Astrocyte (in vitro differentiated cells and primary cell): Measurements from ENCODE around the gene PADI3. TPM values are rescaled to one million over a fixed set of nuclear protein-coding genes. Genes with fewer than 3 reads are reported as not detected.

ENCODE experiments used
- DNase-seq: peaks from one replicate; pipeline ENCODE4 v3.0.0-alpha.2; 2010; ENCODE audit warnings: low read depth
- FAIRE-seq: peaks from 2 replicates; lab custom pipeline; 2011; peaks lifted over from hg19 to GRCh38; lab: Jason Lieb, UNC
- H2AFZ ChIP-seq: 2 replicates; pipeline ENCODE4 v1.6.0; 2012; ENCODE audit warnings: low read depth, low read length, inconsistent platforms
- H3K27ac ChIP-seq: 2 replicates; pipeline ENCODE4 v1.5.1; 2011; ENCODE audit warnings: low read depth, low read length, inconsistent platforms
- H3K27me3 ChIP-seq: 2 replicates; pipeline ENCODE4 v1.6.0; 2011; ENCODE audit warnings: low read length, inconsistent platforms; ENCODE audit not compliant: insufficient read depth
- H3K36me3 ChIP-seq: 2 replicates; pipeline ENCODE4 v1.5.1; 2011; ENCODE audit warnings: low read length, inconsistent platforms; ENCODE audit not compliant: insufficient read depth
- H3K4me1 ChIP-seq: 2 replicates; pipeline ENCODE4 v1.5.1; 2011; ENCODE audit warnings: low read length, inconsistent platforms; ENCODE audit not compliant: insufficient read depth
- H3K4me2 ChIP-seq: 2 replicates; pipeline ENCODE4 v1.6.0; 2012; ENCODE audit warnings: low read length, inconsistent platforms
- H3K4me3 ChIP-seq: 2 replicates; pipeline ENCODE4 v1.5.1; 2011; ENCODE audit warnings: low read depth, mild to moderate bottlenecking, low read length, inconsistent platforms; ENCODE audit not compliant: insufficient read depth
- H3K79me2 ChIP-seq: 2 replicates; pipeline ENCODE4 v1.6.0; 2012; ENCODE audit warnings: mild to moderate bottlenecking, low read length, inconsistent platforms; ENCODE audit not compliant: insufficient read depth
- H3K9ac ChIP-seq: 2 replicates; pipeline ENCODE4 v1.6.0; 2012; ENCODE audit warnings: mild to moderate bottlenecking, low read length, inconsistent platforms
- H3K9me3 ChIP-seq: 2 replicates; pipeline ENCODE4 v1.5.1; 2012; ENCODE audit warnings: low read depth, mild to moderate bottlenecking, low read length, inconsistent platforms; ENCODE audit not compliant: insufficient read depth
- H4K20me1 ChIP-seq: 2 replicates; pipeline ENCODE4 v1.6.0; 2012; ENCODE audit warnings: low read length, inconsistent platforms; ENCODE audit not compliant: insufficient read depth
- H3K27ac Mint-ChIP-seq: one replicate; pipeline ENCODE4 v1.8.0; 2021; ENCODE audit warnings: mild to moderate bottlenecking, mixed read lengths; ENCODE audit not compliant: unreplicated experiment
- H3K27me3 Mint-ChIP-seq: one replicate; pipeline ENCODE4 v1.8.0; 2021; ENCODE audit warnings: low read depth, mixed read lengths; ENCODE audit not compliant: unreplicated experiment
- H3K36me3 Mint-ChIP-seq: one replicate; pipeline ENCODE4 v1.8.0; 2021; ENCODE audit warnings: low read depth, mixed read lengths; ENCODE audit not compliant: unreplicated experiment
- H3K4me1 Mint-ChIP-seq: one replicate; pipeline ENCODE4 v1.8.0; 2021; ENCODE audit warnings: low read depth, mixed read lengths; ENCODE audit not compliant: unreplicated experiment
- H3K4me3 Mint-ChIP-seq: one replicate; pipeline ENCODE4 v1.8.0; 2021; ENCODE audit warnings: mild to moderate bottlenecking, moderate library complexity, mixed read lengths; ENCODE audit not compliant: unreplicated experiment
- H3K9me3 Mint-ChIP-seq: one replicate; pipeline ENCODE4 v1.8.0; 2021; ENCODE audit warnings: mild to moderate bottlenecking, mixed read lengths; ENCODE audit not compliant: unreplicated experiment
- EZH2 ChIP-seq: IDR thresholded peaks from 2 replicates; pipeline ENCODE4 v1.6.1; 2012; ENCODE audit warnings: mild to moderate bottlenecking, low read length, inconsistent platforms; ENCODE audit not compliant: insufficient read depth
- total RNA-seq: library from RNA; stranded (reverse); gene quantifications from 2 replicates; pipeline ENCODE4 v1.2.1, GENCODE V29; 2021
- TF ChIP-seq, protein P1 (sequence below): IDR thresholded peaks from 2 replicates; pipeline ENCODE4 v1.5.1; 2011; ENCODE audit warnings: low read depth, mild to moderate bottlenecking, inconsistent platforms, low read length, moderate library complexity; ENCODE audit not compliant: insufficient read depth

The PADI3 gene
- total RNA-seq, 1 donor from 2014 or later = 0.09 TPM

DNA sequence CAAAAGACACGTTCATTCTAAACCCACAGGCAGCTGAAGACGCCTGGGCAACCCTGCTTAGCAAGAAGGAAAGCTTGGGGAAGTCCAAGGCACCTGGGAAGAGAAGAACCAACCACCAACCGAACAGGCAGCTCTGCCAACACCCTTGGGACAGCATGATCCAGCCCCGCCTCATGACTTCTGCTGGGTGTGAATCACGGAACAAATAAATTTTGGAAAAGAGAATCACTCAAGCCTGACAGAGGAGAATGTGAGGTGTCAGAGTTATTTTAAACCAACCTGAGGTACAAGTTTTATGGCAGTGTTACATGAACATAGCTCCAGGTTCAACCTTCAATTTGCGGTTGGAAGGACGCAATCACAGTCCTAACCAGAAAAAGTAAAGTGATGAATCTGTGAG lies 49.1 kb downstream of the PADI3 start:
- H3K36me3 Mint-ChIP-seq = no peaks in the 10 kb centered on the region
- no peak for TF ChIP-seq EZH2
- TF ChIP-seq, protein P1, sequence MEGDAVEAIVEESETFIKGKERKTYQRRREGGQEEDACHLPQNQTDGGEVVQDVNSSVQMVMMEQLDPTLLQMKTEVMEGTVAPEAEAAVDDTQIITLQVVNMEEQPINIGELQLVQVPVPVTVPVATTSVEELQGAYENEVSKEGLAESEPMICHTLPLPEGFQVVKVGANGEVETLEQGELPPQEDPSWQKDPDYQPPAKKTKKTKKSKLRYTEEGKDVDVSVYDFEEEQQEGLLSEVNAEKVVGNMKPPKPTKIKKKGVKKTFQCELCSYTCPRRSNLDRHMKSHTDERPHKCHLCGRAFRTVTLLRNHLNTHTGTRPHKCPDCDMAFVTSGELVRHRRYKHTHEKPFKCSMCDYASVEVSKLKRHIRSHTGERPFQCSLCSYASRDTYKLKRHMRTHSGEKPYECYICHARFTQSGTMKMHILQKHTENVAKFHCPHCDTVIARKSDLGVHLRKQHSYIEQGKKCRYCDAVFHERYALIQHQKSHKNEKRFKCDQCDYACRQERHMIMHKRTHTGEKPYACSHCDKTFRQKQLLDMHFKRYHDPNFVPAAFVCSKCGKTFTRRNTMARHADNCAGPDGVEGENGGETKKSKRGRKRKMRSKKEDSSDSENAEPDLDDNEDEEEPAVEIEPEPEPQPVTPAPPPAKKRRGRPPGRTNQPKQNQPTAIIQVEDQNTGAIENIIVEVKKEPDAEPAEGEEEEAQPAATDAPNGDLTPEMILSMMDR = no peak
- peaks cover 5% of the 10 kb centered on the region for H3K27me3 ChIP-seq
- H2AFZ ChIP-seq = no peak overlapping the region
- H3K4me1 Mint-ChIP-seq = no peaks in the 10 kb centered on the region
- no peak overlapping the region for H3K27ac Mint-ChIP-seq
- H3K27ac ChIP-seq = no peak overlapping the region
- peaks cover 29% of the 10 kb centered on the region for H3K27me3 Mint-ChIP-seq
- FAIRE-seq (no peak), DNase-seq (no peak)
- H3K4me2 ChIP-seq = no peak overlapping the region
- no peaks in the 10 kb centered on the region for H3K4me1 ChIP-seq
- no peak overlapping the region for H3K4me3 Mint-ChIP-seq
- H3K9me3 Mint-ChIP-seq = peaks cover 17% of the 10 kb centered on the region
- no peak overlapping the region for H3K4me3 ChIP-seq
- no peaks in the 10 kb centered on the region for H3K36me3 ChIP-seq
- H3K9me3 ChIP-seq = no peaks in the 10 kb centered on the region
- H3K79me2 ChIP-seq = no peaks in the 10 kb centered on the region
- no peaks in the 10 kb centered on the region for H4K20me1 ChIP-seq
- H3K9ac ChIP-seq = no peak overlapping the region

DNA sequence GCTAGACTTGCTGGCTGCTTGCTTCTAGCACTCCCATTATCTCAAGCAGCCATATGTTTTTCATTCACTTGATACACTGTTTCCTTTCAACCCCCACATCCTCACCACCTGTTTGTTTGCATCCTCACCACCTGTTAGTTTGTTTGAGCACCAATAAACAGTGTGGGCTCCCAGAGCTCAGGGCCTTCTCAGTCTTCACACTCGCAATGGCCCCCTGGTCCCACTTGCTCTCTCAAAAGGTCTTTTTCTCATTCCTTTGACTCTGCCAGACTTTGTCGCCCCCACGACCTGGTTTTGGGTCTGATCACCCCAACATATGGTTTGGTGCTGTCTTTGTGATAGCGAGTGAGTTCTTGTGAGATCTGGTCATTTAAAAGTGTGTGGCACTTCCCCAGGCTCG lies 52.9 kb downstream of the PADI3 start:
- Histone ChIP-seq H3K27ac (no peak overlapping the region), H3K4me1 (no peaks in the 10 kb centered on the region), H3K4me2 (no peak overlapping the region), H3K36me3 (no peaks in the 10 kb centered on the region), H3K4me3 (no peak overlapping the region), H4K20me1 (no peaks in the 10 kb centered on the region), H2AFZ (no peak overlapping the region), H3K9ac (no peak overlapping the region), H3K9me3 (no peaks in the 10 kb centered on the region), H3K79me2 (no peaks in the 10 kb centered on the region), H3K27me3 (no peaks in the 10 kb centered on the region)
- Mint-ChIP-seq H3K27ac (no peak overlapping the region), H3K4me3 (no peak overlapping the region), H3K27me3 (peaks cover 13% of the 10 kb centered on the region), H3K36me3 (no peaks in the 10 kb centered on the region), H3K9me3 (peaks cover 17% of the 10 kb centered on the region), H3K4me1 (no peaks in the 10 kb centered on the region)
- TF ChIP-seq, protein P1 = no peak
- TF ChIP-seq EZH2 = no peak
- no peak for DNase-seq
- FAIRE-seq = no peak

DNA sequence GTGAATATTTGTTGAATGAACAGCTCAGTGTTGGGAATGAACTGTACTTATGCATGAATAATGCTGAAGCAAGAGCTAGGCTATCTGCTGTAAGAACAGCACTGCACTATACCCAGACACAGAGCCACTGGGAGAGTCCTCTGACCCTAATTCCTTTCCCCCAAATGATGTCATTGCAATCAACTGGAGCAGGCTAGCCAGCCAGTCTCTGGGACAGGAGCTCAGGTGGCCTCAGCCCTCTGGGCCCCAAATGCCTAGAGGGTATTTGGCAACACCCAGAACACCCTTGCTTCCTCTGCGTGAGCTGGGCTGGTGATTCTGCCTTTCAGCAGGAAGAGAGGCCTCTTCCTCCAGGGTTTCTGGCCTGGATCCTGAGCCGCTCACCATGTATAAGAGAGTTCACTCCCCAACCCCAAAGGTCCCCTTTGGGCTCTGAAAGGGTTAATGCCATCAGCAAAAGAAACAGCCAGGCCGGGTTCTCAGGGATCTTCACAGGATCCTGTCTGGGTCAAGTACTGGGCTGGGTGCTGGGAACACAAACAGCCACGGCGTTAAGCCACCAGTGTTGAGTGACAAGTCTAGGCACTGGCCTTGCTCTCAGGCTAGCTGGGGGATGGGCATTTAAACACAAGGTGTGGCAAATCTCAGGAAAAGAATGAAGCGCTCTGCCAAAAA lies 55.4 kb downstream of the PADI3 start:
- no peak for FAIRE-seq
- no peak overlapping the region for H3K4me3 ChIP-seq
- TF ChIP-seq EZH2 = no peak
- TF ChIP-seq, protein P1 = no peak
- no peaks in the 10 kb centered on the region for H3K9me3 ChIP-seq
- H3K27ac Mint-ChIP-seq = no peak overlapping the region
- no peaks in the 10 kb centered on the region for H3K27me3 ChIP-seq
- H3K36me3 ChIP-seq = no peaks in the 10 kb centered on the region
- no peak overlapping the region for H3K9ac ChIP-seq
- no peaks in the 10 kb centered on the region for H4K20me1 ChIP-seq
- no peaks in the 10 kb centered on the region for H3K36me3 Mint-ChIP-seq
- H3K27ac ChIP-seq = no peak overlapping the region
- no peaks in the 10 kb centered on the region for H3K4me1 ChIP-seq
- H3K79me2 ChIP-seq = no peaks in the 10 kb centered on the region
- DNase-seq = no peak
- no peak overlapping the region for H3K4me3 Mint-ChIP-seq
- H2AFZ ChIP-seq = no peak overlapping the region
- H3K27me3 Mint-ChIP-seq = peaks cover 15% of the 10 kb centered on the region
- no peak overlapping the region for H3K4me2 ChIP-seq
- no peaks in the 10 kb centered on the region for H3K4me1 Mint-ChIP-seq
- H3K9me3 Mint-ChIP-seq = peaks cover 15% of the 10 kb centered on the region
